Body of pancreas (tissue), 4 donors: Measurements from ENCODE around the gene TANC1.

Experiments used
- POLR2A ChIP-seq, 3 donors: fragments of 450-650 bp; IDR thresholded peaks; one replicate each; pipeline ENCODE4 v1.6.1; 2016; ENCODE audit warnings: antibody characterized with exemption in 3 of 3, mild to moderate bottlenecking in 2 of 3
- TF ChIP-seq, protein P1 (sequence below), 7 experiments: fragments of 450-650 bp in 4 of 7; fragments of 200-600 bp in 3 of 7; sonication (generic) in 3 of 7; IDR thresholded peaks; one replicate each; pipeline ENCODE4 v1.5.1; 2016 to 2019; ENCODE audit warnings: antibody characterized with exemption in 7 of 7

DNA sequence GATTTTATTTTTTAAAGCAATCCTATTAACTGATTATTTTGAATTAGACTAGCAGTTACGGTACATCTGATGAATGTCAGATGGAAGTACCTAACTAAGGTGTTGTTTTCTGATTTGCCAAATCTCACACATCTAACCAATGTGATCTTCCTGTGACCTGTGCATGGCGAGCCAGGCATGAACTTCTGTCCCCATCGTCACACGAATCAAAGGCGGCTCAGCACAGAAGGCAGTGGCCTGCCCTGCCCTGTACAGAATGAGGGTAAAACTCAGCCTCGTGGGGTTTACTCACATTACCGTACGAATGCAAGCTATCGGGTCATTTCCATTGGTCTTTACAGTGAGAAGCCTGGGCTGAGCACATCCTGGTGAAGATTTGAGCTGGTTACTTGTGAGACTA lies 230.8 kb downstream of the TANC1 start:
- TF ChIP-seq, protein P1, sequence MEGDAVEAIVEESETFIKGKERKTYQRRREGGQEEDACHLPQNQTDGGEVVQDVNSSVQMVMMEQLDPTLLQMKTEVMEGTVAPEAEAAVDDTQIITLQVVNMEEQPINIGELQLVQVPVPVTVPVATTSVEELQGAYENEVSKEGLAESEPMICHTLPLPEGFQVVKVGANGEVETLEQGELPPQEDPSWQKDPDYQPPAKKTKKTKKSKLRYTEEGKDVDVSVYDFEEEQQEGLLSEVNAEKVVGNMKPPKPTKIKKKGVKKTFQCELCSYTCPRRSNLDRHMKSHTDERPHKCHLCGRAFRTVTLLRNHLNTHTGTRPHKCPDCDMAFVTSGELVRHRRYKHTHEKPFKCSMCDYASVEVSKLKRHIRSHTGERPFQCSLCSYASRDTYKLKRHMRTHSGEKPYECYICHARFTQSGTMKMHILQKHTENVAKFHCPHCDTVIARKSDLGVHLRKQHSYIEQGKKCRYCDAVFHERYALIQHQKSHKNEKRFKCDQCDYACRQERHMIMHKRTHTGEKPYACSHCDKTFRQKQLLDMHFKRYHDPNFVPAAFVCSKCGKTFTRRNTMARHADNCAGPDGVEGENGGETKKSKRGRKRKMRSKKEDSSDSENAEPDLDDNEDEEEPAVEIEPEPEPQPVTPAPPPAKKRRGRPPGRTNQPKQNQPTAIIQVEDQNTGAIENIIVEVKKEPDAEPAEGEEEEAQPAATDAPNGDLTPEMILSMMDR (IDR thresholded peaks at IDR 0.05), result no peak
- no peak for TF ChIP-seq POLR2A (IDR thresholded peaks at IDR 0.05)
